HEK293 (cell line): Measurements from ENCODE around the gene SREBF1.

Experiments used
- ATF2 ChIP-seq: fragments of 450-650 bp; formaldehyde crosslinking; IDR thresholded peaks from 2 replicates; pipeline ENCODE4 v1.5.1; 2016; ENCODE audit warnings: missing biosample characterization, missing genetic modification characterization, low read depth
- CTCF ChIP-seq: fragments of 450-650 bp; formaldehyde crosslinking; IDR thresholded peaks from 2 replicates; pipeline ENCODE4 v1.5.1; 2016; ENCODE audit warnings: missing biosample characterization, missing genetic modification characterization
- MEIS1 ChIP-seq: sonication (generic); formaldehyde crosslinking; IDR thresholded peaks from 2 replicates; pipeline ENCODE4 v1.8.1; 2022; ENCODE audit warnings: missing genetic modification reagents, mild to moderate bottlenecking, borderline replicate concordance
- OVOL3 ChIP-seq: fragments of 450-650 bp; formaldehyde crosslinking; IDR thresholded peaks from 2 replicates; pipeline ENCODE4 v1.5.1; 2016; ENCODE audit warnings: missing biosample characterization, missing genetic modification characterization
- SP2 ChIP-seq: fragments of 450-650 bp; formaldehyde crosslinking; IDR thresholded peaks from 2 replicates; pipeline ENCODE4 v1.5.1; 2016; ENCODE audit warnings: missing biosample characterization, missing genetic modification characterization
- YY1 ChIP-seq: fragments of 450-650 bp; formaldehyde crosslinking; IDR thresholded peaks from 2 replicates; pipeline ENCODE4 v1.5.1; 2018; ENCODE audit warnings: missing biosample characterization, missing genetic modification characterization
- ZNF121 ChIP-seq: fragments of 450-650 bp; formaldehyde crosslinking; IDR thresholded peaks from 2 replicates; pipeline ENCODE4 v1.5.1; 2016; ENCODE audit warnings: missing biosample characterization, missing genetic modification characterization
- ZNF174 ChIP-seq: fragments of 450-650 bp; formaldehyde crosslinking; IDR thresholded peaks from 2 replicates; pipeline ENCODE4 v1.5.0; 2017; ENCODE audit warnings: missing biosample characterization, mild to moderate bottlenecking, missing genetic modification characterization
- ZNF214 ChIP-seq: fragments of 450-650 bp; formaldehyde crosslinking; IDR thresholded peaks from 2 replicates; pipeline ENCODE4 v1.5.1; 2017; ENCODE audit warnings: missing biosample characterization, mild to moderate bottlenecking, missing genetic modification characterization, borderline replicate concordance
- ZNF416 ChIP-seq: fragments of 450-650 bp; formaldehyde crosslinking; IDR thresholded peaks from 2 replicates; pipeline ENCODE4 v1.5.1; 2016; ENCODE audit warnings: missing biosample characterization, missing genetic modification characterization
- ZNF530 ChIP-seq: fragments of 450-650 bp; formaldehyde crosslinking; IDR thresholded peaks from 2 replicates; pipeline ENCODE4 v1.5.1; 2016; ENCODE audit warnings: low read depth, missing biosample characterization, missing genetic modification characterization
- ZNF785 ChIP-seq: fragments of 450-650 bp; formaldehyde crosslinking; IDR thresholded peaks from 2 replicates; pipeline ENCODE4 v1.5.1; 2016; ENCODE audit warnings: missing biosample characterization, missing genetic modification characterization
- ZXDB ChIP-seq: fragments of 450-650 bp; formaldehyde crosslinking; IDR thresholded peaks from 2 replicates; pipeline ENCODE4 v1.5.1; 2016; ENCODE audit warnings: missing biosample characterization, missing genetic modification characterization

GRCh38 chr17:17793378-17794214 is 43.2 kb downstream of the SREBF1 start:
- TF ChIP-seq ZNF174 (tag by site-specific recombination) (no peak), YY1 (tag by site-specific recombination) (no peak), ATF2 (no peak), CTCF (tag by site-specific recombination) (no peak), OVOL3 (tag by site-specific recombination) (no peak), ZNF214 (no peak), ZNF121 (tag by site-specific recombination) (no peak), SP2 (tag by site-specific recombination) (no peak), ZNF785 (tag by site-specific recombination) (no peak), ZNF530 (no peak), ZNF416 (tag by site-specific recombination) (no peak), ZXDB (tag by site-specific recombination) (no peak), MEIS1 (CRISPR knock-in tag) (no peak)
